Endothelial cell of umbilical vein (primary cell): ENCODE data around the gene ARL6IP6. TPM values are rescaled to one million over a fixed set of nuclear protein-coding genes. Genes with fewer than 3 reads are reported as not detected.

Experiments
- BruUV-seq: library from RNA; stranded (reverse); fragments of 400-500 nt; replicated peaks from 2 replicates; lab custom pipeline; 2021; lab: Mats Ljungman, UMichigan
- CTCF ChIA-PET: fragments of 300-600, 350-600 bp; sonication (Branson Sonifier 250); formaldehyde crosslinking; loops from one replicate; lab custom pipeline; 2021; ENCODE audit warnings: antibody characterized with exemption, inconsistent platforms; lab: Charles Lee
- POLR2A ChIA-PET: fragments of 300-600, 350-600 bp; sonication (Branson Sonifier 250); formaldehyde crosslinking; loops from one replicate; lab custom pipeline; 2021; ENCODE audit warnings: antibody characterized with exemption, inconsistent platforms; lab: Charles Lee
- DNase-seq: peaks from one replicate; pipeline ENCODE4 v3.0.0-alpha.2; 2011; ENCODE audit warnings: low read depth, low spot score
- FAIRE-seq: peaks from 2 replicates; lab custom pipeline; 2011; peaks lifted over from hg19 to GRCh38; lab: Jason Lieb, UNC
- H2AFZ ChIP-seq: 2 replicates; pipeline ENCODE4 v1.6.0; 2012; ENCODE audit warnings: low read depth, low read length, control low read depth, inconsistent platforms
- H3K27ac ChIP-seq: 2 replicates; pipeline ENCODE4 v1.5.1; 2011; ENCODE audit warnings: low read depth, mild to moderate bottlenecking, control low read depth, low read length, moderate library complexity; ENCODE audit not compliant: insufficient read depth
- H3K27me3 ChIP-seq, 2 experiments: 2 replicates each; pipeline versions ENCODE4 v1.6.0 to v1.6.1; 2011; ENCODE audit warnings: low read length in 2 of 2, mixed read lengths in 1 of 2; ENCODE audit not compliant: control insufficient read depth in 2 of 2, insufficient read depth in 2 of 2
- H3K36me3 ChIP-seq, 2 experiments: 2 replicates in 1 of 2; 3 replicates in 1 of 2; pipeline ENCODE4 v1.5.1; 2011; ENCODE audit warnings: low read length in 2 of 2, mild to moderate bottlenecking in 1 of 2, moderate library complexity in 1 of 2; ENCODE audit not compliant: control insufficient read depth in 2 of 2, insufficient read depth in 2 of 2; ENCODE audit errors: extremely low read depth in 1 of 2
- H3K4me1 ChIP-seq: 3 replicates; pipeline ENCODE4 v1.5.1; 2011; ENCODE audit warnings: mild to moderate bottlenecking, low read length; ENCODE audit not compliant: control insufficient read depth, insufficient read depth; ENCODE audit errors: extremely low read depth
- H3K4me2 ChIP-seq: 2 replicates; pipeline ENCODE4 v1.6.1; 2011; ENCODE audit warnings: low read length, control low read depth, mixed read lengths; ENCODE audit not compliant: insufficient read depth
- H3K4me3 ChIP-seq, 3 experiments: fragments of 200-600 bp in 1 of 3; sonication (generic), shearing (Covaris generic) in 1 of 3; replicated peaks in 1 of 3; 2 replicates each; pipeline ENCODE4 v1.5.1; 2011 to 2016; ENCODE audit warnings: control low read depth in 3 of 3, low read length in 3 of 3, mild to moderate bottlenecking in 2 of 3, inconsistent platforms in 1 of 3, low read depth in 1 of 3, moderate library complexity in 1 of 3; ENCODE audit not compliant: insufficient read depth in 1 of 3
- H3K79me2 ChIP-seq: 2 replicates; pipeline ENCODE4 v1.6.0; 2012; ENCODE audit warnings: low read length, inconsistent platforms; ENCODE audit not compliant: control insufficient read depth, insufficient read depth
- H3K9ac ChIP-seq: replicated peaks from 2 replicates; pipeline ENCODE3; 2011; ENCODE audit warnings: low read length, control low read depth; ENCODE audit not compliant: insufficient read depth; ENCODE audit errors: extremely low read depth
- H3K9me1 ChIP-seq: replicated peaks from 3 replicates; pipeline ENCODE4 v1.6.0; 2011; ENCODE audit warnings: mild to moderate bottlenecking, low read length; ENCODE audit not compliant: control insufficient read depth, insufficient read depth; ENCODE audit errors: extremely low read depth
- H3K9me3 ChIP-seq: replicated peaks from 2 replicates; pipeline ENCODE4 v1.5.1; 2012; ENCODE audit warnings: low read length, inconsistent platforms; ENCODE audit not compliant: control insufficient read depth, insufficient read depth
- H4K20me1 ChIP-seq: replicated peaks from 2 replicates; pipeline ENCODE3; 2011; ENCODE audit warnings: mild to moderate bottlenecking, low read length; ENCODE audit not compliant: control insufficient read depth, insufficient read depth; ENCODE audit errors: extremely low read depth
- EZH2 ChIP-seq: IDR thresholded peaks from 2 replicates; pipeline ENCODE4 v1.6.1; 2012; ENCODE audit warnings: borderline replicate concordance, low read depth, mild to moderate bottlenecking, moderate library complexity, low read length, inconsistent platforms; ENCODE audit not compliant: severe bottlenecking
- FOS ChIP-seq: IDR thresholded peaks from 2 replicates; pipeline ENCODE4 v1.6.1; 2011; ENCODE audit warnings: mild to moderate bottlenecking, low read length, moderate library complexity, borderline replicate concordance; ENCODE audit not compliant: insufficient read depth
- GATA2 ChIP-seq: IDR thresholded peaks from 2 replicates; pipeline ENCODE4 v1.7.0; 2011; ENCODE audit warnings: low read depth, mild to moderate bottlenecking, moderate library complexity, mixed read lengths, low read length; ENCODE audit not compliant: insufficient read length, insufficient read depth
- JUN ChIP-seq: IDR thresholded peaks from 2 replicates; pipeline ENCODE4 v1.6.1; 2011; ENCODE audit warnings: borderline replicate concordance, low read depth; ENCODE audit not compliant: insufficient read length, insufficient read depth
- MYC ChIP-seq: IDR thresholded peaks from one replicate; pipeline ENCODE4 v1.6.1; 2011; ENCODE audit warnings: mild to moderate bottlenecking, low read depth, low read length
- POLR2A ChIP-seq: IDR thresholded peaks from 2 replicates; pipeline ENCODE4 v1.6.1; 2012; ENCODE audit warnings: low read depth, mild to moderate bottlenecking, control low read depth, low read length
- POLR2AphosphoS5 ChIP-seq: IDR thresholded peaks from 2 replicates; pipeline ENCODE4 v1.6.1; 2012; ENCODE audit warnings: low read depth, mild to moderate bottlenecking, control low read depth, low read length, moderate library complexity; ENCODE audit not compliant: insufficient read depth
- dilution Hi-C: fragments of 300-500 bp; cut with MboI; formaldehyde crosslinking; loops from one replicate; pipeline ENCODE4 v1.15.0; 2019; ENCODE audit warnings: low sequenced_read_pairs; ENCODE audit not compliant: extremely low pct_ligation_motif_present
- intact Hi-C: fragments of 100-400 bp; cut with micrococcal nuclease; formaldehyde crosslinking; loops from one replicate; pipeline ENCODE4 v1.10.0; 2022
- polyA plus RNA-seq, 4 experiments: library from polyadenylated mRNA; depleted of rRNA in 3 of 4; stranded (reverse) in 3 of 4; unstranded in 1 of 4; fragments of >200 nt; gene quantifications; 2 replicates each; pipeline versions ENCODE4 v1.2.1 to v1.2.3, GENCODE V29; 2011 to 2012; ENCODE audit warnings: missing spikeins in 1 of 4
- total RNA-seq: library from RNA; stranded (reverse); gene quantifications from 2 replicates; pipeline ENCODE4 v1.2.3, GENCODE V29; 2021
- TF ChIP-seq, protein P1 (sequence below): IDR thresholded peaks from 2 replicates; pipeline ENCODE4 v1.6.1; 2011; ENCODE audit not compliant: insufficient read depth, insufficient read length
- TF ChIP-seq, protein P2 (sequence below), 2 donors: IDR thresholded peaks; 1 replicate in 1 of 2; 2 replicates in 1 of 2; pipeline ENCODE4 v1.5.1; 2011; ENCODE audit warnings: low read length in 2 of 2, mild to moderate bottlenecking in 2 of 2, moderate library complexity in 2 of 2, control low read depth in 1 of 2, inconsistent platforms in 1 of 2, low read depth in 1 of 2; ENCODE audit not compliant: insufficient read depth in 1 of 2; ENCODE audit errors: extremely low read depth in 1 of 2

The ARL6IP6 gene
- total and polyA plus RNA-seq, 2 donors (not counting 3 experiments of a cell fraction or from before 2014, with no cell fraction given) = 36.5 to 57.8 TPM

DNA sequence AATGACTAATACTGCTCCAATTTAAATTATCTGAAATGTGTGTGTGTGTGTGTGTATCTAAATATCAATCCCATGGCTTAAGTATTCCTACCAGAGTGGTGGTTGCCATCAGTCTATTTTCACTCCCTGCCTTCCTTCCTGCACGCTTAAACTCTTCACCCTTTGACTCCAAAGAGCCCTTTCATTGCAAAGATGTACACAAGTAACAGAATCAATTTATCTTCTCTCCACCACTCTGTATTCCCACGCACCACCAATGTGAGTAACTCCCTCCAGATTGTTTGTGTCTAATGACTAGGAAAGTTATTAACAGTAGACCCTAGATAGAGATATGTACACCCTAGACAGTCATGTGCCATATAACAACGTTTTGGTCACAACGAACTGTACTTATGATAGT lies 42.8 kb downstream of the ARL6IP6 start:
- ChIA-PET CTCF (no interaction called here), POLR2A (no interaction called here)
- H3K9ac ChIP-seq = no peak overlapping the region
- peaks cover 0 to 2% of the 10 kb centered on the region in 2 experiments for H3K36me3 ChIP-seq
- no peak overlapping the region for H2AFZ ChIP-seq
- H4K20me1 ChIP-seq = no peaks in the 10 kb centered on the region
- H3K4me1 ChIP-seq = no peaks in the 10 kb centered on the region
- H3K27me3 ChIP-seq = no peaks in the 10 kb centered on the region
- FAIRE-seq (no peak), DNase-seq (no peak)
- no peak overlapping the region for H3K27ac ChIP-seq
- dilution Hi-C loops = no loop called here
- H3K4me3 ChIP-seq = no peak overlapping the region
- no TSS peak for BruUV-seq
- intact Hi-C loops = no loop called here
- H3K79me2 ChIP-seq = no peaks in the 10 kb centered on the region
- H3K4me2 ChIP-seq = no peak overlapping the region
- no peaks in the 10 kb centered on the region for H3K9me1 ChIP-seq
- no peaks in the 10 kb centered on the region for H3K9me3 ChIP-seq
- TF ChIP-seq MYC = no peak
- no peak for TF ChIP-seq JUN
- TF ChIP-seq, protein P1, sequence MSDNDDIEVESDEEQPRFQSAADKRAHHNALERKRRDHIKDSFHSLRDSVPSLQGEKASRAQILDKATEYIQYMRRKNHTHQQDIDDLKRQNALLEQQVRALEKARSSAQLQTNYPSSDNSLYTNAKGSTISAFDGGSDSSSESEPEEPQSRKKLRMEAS = no peak
- TF ChIP-seq, protein P2, sequence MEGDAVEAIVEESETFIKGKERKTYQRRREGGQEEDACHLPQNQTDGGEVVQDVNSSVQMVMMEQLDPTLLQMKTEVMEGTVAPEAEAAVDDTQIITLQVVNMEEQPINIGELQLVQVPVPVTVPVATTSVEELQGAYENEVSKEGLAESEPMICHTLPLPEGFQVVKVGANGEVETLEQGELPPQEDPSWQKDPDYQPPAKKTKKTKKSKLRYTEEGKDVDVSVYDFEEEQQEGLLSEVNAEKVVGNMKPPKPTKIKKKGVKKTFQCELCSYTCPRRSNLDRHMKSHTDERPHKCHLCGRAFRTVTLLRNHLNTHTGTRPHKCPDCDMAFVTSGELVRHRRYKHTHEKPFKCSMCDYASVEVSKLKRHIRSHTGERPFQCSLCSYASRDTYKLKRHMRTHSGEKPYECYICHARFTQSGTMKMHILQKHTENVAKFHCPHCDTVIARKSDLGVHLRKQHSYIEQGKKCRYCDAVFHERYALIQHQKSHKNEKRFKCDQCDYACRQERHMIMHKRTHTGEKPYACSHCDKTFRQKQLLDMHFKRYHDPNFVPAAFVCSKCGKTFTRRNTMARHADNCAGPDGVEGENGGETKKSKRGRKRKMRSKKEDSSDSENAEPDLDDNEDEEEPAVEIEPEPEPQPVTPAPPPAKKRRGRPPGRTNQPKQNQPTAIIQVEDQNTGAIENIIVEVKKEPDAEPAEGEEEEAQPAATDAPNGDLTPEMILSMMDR (IDR thresholded peaks at IDR 0.05; ENCODE audit: extremely low read depth in 1 of 2, insufficient read depth in 1 of 2, low read depth in 1 of 2, low read length in 2 of 2) = no peak
- TF ChIP-seq FOS = no peak
- no peak for TF ChIP-seq POLR2A
- no peak for TF ChIP-seq EZH2
- no peak for TF ChIP-seq GATA2
- no peak for TF ChIP-seq POLR2AphosphoS5
